Suppressor macrophage treated with lipopolysaccharide for 4 hours (primary cell): ENCODE results near the gene TIAM1.

ENCODE experiments used
- DNase-seq: peaks from one replicate; pipeline ENCODE4 v3.0.0-alpha.2; 2020

TIAM1 gene

DNA sequence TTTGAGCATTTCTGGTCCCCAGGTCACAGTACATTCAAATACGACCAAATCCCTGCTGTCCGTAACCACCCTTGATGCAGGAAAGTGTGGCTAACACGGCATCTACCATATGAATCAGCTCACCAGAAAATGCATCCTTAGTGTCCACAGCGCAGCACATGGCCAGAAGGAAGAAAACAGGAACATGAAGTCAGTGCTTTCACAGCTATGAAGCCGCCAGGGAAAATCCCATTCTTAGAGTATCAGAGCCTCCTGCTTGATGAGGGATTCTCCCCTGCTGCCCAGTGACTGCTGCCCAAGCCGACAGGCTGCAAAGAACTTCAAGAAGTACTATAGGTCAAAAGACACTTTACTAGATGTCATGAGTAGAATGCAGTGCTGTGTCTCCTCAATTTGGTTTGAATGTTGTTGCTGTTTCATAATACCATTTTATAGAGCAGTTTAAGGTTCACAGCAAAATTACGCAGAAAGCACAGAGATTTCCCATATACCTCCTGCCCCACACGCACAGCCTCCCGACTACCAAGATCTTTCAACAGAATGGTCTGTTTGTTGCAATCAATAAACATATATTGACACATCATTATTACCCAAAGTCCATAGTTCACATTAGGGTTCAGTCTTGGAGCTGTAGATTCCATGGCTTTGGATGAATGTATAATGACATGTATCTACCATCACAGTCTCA, 14.5 kb downstream of the TIAM1 start:
- peak; percentile 77 for DNase-seq

DNA sequence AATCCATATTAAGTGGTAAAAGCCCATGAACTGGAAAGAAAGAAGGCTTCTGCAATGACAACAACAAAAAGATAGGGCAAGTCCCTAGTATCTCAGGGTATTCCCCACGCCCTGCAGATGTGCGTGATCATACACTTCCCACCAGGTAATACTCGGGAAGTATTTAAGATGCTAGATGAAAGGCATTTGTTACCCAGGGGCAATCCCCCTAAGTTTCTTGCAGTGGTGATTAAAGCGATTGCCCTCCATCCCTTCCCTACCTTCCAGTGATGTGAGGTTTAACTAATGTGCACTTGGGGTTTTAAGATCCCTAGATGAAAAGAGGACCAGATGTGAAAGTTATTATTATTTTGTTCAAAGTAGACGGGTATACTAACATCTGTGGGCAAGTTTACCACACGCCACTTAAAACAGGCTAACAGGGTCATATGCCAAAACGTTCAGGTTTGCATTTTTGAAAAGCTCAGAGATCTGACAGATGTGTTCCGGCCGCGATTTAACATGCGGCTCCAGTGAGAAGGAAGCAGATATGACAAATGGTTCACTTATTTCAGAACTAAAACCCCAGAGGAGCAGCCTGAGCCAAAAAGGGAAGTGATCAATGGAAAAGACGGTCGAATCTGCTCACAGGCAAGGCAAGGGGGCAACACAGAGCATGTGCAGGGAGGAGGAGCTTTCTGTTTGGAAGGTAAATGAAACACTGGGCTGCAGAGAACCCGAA, 17.4 kb downstream of the TIAM1 start:
- DNase-seq: peak; percentile 80

DNA sequence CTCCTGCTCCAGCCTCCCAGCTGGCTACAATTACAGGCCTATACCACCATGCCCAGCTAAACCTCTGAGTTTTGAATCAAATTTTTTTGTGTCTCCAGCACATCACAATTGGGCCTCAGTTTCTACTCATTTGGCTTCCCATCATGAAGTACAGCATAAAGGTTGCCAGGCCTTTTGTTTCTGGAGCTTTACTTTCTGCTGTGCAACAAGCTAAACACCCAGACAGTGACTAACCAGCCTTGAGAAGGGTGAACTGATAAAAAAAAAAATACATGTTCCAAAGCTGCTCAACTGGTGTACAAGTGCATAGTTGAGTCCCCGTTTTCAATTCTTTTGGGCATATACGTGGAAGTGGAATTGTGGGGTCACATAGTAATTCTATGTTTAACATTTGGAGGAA, 25.1 kb downstream of the TIAM1 start:
- DNase-seq: no peak

DNA sequence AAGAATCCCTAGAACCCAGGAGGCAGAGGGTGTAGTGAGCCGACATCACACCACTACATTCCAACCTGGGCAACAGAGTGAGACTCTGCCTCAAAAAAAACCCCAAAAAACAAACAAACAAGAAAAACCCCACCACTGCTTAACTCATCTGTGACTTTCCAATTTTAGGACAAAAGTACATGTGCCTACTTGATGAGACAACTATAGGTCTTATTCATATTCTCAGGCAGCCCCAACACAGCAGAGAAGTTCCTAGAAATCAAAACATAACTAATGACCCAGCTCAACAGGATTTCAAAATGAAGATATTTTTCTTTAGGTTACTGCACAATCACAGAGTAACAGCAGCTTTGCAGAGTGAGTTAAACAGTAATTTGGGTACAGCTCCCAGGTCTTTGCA, 26.4 kb downstream of the TIAM1 start:
- DNase-seq: peak; percentile 34

DNA sequence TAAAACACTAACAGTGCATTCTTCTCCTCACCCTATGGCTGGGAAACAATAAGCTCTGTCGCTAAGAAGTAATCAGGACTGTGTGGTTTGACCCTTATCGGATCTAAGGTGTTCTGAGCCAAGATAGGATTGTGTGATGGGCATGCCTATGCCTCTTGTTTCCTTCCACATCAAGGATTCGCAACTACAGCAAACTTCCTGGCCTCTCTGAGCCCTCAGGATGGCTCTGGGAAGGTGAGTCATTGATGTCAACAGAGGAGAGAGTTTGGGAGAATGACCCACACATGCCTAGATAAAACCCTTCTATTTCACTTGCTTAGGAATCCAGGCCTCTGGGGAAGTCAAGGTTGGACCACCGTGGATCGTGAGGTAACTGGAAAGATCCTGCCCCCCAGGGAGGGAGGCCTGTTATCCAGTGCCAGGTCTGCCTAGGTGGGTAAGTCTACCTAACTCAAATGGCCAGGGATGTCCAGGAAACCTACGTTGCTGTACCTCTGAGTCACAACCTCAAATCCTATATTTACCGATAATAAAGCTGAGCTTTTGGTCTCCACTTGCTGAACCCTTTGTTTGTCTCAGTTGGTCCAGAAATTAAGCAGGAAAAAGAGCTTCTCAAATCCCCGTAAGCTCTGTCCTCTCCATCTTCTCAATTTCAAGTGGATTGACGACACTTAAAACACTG, 27.4 kb downstream of the TIAM1 start:
- no peak for DNase-seq

DNA sequence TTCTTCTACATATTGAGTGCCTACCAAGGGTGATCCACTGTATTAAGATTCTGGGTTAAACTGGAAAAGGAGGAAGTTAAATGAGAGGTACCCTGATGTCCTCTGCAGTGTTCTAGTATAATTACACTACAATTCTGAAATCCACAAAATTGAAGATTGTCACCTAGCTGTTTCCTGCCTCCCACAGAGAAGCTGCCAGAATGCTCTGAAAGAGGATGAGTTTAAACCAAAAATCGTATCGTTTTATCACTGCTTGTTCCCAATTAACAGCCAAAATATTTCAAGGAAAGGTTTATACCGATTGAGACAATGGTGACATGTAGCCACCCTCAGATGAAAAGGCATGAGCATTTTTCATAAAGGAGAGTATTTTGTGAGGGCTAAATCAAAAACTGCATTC, 28.0 kb downstream of the TIAM1 start:
- DNase-seq: no peak

DNA sequence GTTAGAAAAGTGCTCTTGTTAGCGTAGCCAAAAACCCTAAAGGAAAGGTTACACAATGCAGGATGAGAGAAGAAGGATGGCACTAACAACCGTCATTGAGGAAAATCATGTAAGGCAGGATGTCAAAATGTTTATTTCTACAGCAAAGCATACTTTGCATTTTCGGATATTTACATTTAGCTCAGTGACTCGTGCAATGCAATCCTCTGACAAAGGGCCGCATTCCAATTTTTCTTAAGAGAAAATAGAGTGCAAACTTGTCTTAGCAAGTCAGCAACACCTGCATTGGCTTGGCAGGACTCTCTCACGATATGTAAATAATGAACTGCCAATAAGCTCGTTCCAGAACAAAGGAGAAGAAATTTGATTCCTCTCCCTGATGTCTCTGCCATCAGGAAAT, 33.3 kb downstream of the TIAM1 start:
- DNase-seq: no peak

DNA sequence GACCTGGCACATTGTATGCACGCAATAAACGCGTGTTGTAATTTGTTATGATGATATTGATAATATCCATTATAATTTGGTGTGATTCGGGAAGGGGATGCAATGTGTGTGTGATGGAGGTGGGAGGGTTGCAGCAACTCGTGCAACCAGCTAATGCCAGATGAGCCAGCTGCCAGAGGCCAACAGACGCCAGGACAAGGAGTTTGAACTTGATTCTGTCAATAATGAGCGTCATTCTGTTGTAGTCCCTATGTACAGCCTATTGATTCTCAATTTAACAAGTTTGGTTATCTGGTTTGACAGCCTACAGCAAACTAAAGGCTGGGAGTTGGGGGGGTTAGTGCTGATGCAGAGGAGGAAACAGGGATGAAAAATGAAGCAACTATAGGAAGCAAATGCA, 35.5 kb downstream of the TIAM1 start:
- no peak for DNase-seq

DNA sequence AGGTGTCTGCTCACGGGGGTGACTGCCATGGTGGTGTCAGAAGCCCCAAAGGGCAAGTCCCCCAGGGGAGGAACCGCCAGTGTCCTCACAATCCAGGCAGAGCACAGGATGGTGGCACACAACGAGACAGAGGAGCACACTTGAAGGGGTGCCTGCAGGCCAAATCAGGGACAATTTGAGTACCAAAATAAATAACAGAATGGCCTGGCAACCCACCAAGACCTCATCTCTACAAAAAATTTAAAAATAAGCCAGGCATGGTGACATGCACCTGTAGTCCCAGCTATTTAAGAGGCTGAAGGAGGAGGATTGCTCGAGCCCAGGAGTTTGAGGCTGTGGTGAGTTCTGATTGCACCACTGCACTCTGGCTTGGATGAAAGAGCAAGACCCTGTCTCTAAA, 38.2 kb downstream of the TIAM1 start:
- DNase-seq: no peak

DNA sequence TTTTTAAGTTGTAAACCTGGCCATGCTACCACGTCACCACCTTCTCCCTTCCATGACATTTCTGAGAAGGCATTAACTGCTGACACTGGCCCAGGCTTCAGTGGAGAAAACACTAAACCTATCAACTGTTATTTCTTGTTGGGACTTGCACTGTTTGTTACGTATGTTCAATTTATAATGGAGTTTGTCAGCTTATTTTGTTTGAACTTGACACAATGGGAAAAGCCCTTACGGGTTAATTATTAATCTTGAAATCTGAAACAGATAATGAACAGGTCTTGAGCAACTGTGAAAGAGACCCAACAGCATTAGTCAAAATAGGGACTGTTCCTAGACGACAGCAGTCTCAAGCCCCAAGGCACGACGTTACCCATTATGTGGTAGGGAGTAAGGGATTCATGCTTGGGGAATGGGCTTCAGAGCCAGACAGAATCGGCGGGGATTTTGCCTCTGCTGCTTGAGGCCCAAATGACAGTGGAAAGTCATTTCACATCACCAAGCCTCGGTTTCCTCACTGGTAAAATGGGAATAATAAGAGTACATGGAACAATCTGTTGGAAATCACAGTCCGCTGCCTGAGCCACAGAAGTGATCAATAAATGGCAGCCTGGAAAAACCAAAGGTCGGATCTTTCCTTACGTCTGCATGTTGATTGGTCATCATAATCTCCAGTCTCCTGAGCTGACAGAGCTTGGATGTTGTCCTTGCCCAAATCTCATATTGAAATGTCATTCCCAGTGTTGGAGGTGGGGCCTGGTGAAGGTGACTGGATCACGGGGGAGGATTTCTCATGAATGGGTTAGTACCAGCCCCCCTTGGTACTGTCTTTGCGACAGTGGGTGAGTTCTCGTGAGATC, 44.5 kb downstream of the TIAM1 start:
- DNase-seq: no peak

DNA sequence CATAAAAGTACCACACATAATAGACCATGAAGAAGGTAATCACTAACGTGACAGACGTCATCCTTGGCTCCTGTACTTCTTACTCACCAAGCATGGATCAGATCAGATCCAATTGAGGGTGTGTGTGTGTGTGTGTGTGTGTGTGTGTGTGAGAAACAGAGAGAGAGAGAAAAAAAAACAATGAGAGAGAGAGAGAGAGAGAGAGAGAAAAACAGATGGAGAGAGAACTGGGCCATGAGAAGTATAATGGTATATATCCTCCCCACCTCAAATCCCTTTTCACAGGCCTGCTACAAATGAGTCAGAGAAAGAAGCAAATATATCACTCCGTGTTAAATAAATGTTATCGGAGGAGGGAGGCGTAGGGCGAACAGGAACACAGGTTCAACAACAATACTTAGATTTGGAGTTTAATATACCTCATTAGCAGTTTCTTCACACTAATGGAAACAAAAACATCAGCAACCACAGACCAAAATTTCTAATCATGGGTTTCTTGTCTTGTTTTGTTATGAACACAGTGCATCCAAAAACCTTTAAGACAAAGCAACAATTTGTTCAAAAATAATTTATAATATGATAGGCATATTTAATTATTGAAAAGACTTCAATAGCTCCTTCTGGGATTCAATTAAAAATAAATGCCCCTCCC, 45.3 kb downstream of the TIAM1 start:
- no peak for DNase-seq

DNA sequence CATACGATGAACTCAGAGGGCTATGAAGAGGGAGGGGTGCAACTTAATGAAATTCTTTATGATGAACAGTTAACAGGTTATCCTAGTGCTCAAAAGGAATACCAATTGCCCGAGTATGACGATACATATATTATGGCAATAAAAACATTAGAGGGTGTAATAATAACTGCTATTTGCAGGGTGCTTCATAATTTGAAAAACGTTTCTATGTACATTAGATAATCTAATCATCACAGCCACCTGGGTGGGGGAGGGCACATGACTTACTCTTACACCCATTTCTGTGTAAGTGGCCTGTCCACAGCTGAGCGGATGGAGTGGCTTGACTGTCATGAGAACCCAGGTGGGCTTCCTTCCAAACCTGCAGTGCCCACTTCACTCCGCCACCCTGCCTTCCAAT, 46.3 kb downstream of the TIAM1 start:
- no peak for DNase-seq

DNA sequence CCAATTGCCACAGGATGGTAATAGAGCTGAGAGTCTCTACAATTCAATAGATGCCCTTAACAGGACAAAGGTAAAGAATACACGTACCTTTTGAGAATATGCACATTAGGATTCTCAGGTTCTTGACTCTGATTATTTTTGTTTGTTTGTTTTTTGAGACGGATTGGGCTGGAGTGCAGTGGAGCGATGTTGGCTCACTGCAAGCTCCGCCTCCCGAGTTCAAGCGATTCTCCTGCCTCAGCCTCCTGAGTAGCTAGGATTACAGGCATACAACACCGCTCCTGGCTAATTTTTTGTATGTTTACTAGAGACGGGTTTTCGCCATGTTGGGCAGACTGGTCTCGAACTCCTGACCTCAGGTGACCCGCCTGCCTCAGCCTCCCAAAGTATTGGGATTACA, 48.4 kb downstream of the TIAM1 start:
- no peak for DNase-seq

DNA sequence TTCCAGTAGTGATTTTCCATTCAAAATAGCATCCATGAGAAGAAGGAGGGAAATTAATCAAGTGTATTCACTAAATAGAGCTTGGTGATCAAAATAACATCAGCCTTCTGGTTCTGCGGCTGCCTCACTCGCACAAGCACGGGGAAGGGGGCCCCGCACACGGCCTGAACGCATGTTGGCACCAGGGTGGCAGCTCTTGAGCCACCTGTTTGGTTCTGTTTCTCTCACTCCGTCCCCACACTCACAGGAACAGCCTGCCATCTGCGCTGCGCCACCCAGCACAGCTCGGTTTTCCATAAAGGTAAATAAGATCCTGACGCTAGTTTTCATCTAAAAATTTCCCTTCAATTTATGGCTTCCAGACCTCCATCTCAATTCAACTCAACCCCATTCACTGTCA, 49.4 kb downstream of the TIAM1 start:
- DNase-seq: no peak

DNA sequence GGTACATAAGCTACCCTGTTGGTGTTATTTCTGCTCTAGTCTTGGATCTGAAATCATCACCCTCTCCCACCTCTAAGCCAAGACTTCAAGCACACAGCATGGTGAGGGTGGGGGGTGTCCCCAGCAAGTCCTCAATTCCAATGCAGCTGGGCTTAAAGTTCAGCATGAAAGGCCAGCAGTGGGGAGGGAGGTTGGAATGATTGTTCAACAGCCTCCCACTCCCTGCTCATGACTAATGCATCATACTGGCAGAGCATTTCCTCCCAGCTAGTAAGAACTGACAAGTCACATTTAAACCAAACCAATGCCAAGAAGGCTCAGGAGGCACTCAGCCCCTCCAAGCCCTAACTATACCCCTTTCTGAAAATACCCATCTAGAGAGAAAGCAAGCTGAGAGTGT, 50.1 kb downstream of the TIAM1 start:
- DNase-seq: peak; percentile 89

DNA sequence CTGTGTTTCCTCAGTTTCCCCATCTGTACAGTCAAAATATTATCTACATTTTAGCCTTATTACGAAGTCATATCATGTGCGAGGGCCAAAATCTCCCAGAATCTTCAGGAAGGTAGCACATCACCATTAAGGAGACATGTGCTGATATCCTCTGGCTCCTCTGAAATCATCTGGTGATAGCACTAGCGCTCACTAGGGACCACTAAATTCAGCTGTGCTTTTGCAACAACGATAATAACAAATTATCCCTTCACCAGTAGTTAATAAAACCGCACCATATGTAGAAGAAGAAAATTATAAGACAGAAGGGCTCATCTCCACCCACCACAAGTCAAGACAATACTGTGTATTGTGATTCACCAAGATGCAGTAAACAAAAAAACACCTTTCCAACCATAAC, 53.3 kb downstream of the TIAM1 start:
- no peak for DNase-seq

DNA sequence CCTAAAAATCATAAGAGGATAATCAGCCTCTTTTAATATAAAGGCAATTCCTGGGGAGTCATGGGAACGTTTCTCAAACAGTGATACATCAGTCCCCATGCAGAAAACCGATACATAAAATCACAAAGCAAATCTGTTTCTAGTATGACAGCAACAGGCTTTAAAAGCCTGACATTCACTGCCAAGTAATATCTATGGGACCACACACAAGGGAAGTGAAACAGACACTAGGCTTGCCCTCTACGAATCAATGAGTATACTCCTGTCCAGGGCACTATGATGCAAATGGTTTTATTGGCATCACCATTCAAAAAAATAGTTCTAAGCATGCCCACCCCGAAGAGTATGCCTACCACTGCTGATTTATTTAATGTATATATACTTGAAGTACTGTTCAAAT, 54.4 kb downstream of the TIAM1 start:
- no peak for DNase-seq

DNA sequence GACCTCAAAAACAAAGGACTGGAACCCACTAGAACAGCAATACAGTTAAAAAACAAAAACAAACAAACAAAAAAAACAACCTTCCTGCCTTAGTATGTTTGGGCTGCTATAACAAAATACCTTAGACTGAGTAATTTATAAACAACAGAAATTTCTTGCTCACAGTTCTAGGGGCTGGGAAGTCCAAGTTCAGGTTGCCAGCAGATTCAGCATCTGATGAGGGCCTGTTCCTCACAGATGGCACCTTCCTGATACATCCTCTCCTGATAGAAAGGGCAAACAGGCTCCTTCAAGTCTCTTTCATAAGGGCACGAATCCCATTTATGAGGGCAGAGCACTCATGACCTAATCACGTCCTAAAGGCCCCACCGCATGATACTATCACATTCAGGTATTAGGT, 55.9 kb downstream of the TIAM1 start:
- DNase-seq: no peak

DNA sequence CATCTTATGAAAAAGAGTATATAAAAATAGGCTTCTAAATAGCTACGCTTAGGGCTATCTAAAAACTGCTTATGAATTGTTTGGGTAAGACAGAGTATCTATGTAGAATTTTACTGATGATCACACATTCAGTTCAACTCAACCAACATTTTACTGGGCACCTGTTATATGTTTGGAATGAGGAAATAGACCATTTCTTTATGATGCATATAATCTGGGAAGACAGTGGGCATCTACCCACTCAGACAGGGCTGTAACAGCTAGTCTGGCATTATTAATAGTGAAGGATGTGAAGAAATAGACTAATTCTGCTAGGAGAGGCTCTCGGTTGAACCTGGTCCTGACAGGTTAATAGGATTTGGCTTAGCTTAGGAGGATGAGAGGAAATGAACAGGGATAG, 56.9 kb downstream of the TIAM1 start:
- DNase-seq: peak; percentile 28

DNA sequence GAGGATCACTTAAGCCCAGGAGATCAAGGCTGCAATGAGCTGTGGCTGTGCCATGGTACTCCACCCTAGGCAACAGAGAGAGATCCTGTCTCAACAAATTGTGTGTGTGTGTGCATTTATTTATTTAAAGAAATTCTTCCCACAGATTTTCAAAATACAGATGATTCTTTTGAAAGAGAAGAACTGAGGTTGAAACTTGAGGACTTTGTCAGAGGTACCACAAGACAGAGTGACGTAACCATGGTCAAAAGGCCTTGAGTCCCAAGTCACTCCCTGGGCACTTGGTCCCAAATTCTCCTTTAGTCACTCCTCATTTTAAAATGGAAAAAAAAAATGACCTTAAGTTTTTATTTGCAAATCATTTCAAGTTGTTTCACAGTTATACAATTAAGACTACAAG, 57.4 kb downstream of the TIAM1 start:
- DNase-seq: peak; percentile 55

DNA sequence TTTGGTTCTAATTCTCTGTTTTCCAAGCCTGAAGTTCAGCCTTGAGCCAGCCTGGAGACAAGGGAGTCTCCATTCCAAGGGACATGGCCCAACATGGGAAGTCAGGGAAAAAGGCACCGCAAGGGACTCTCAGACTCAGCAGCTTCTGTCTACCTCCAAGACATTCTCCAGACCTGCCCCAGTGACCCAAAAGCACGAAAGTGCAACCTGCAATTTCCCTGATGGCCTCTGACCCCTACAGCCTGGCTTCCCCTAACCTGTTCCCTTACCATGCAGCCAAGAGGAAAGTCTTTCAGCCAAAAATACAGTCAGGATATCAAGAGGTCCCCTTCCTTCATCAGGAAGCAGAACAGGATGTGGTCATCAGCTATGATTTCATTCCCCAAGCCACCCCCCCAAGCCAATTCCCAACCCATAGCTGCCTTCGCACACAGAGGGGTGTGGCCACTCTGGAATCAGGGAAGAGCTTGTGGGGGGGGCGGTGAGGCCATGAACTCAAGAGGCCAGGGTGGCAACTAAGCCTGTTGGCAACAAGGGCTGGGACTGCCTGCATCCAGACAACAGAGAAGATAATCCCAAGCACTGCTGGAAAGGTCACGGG, 59.2 kb downstream of the TIAM1 start:
- peak; percentile 66 for DNase-seq

DNA sequence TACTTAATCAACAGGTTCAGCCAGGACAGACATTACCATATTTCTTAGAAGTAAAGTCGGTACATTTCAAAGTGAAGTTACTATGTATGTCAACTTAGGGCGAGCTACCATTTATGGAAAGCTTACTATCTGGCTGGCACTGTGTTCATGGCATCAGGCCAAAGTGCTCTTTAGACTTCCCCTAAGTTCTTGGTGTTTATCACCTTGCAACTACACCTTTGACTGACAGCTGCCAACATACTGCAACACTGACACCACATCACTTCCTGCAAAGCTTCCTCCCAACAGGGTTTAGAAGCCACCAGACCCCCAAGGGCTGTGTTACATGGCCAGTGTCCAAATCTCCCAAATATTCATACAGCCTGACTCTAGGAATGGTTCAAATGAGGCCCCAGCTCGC, 61.0 kb downstream of the TIAM1 start:
- DNase-seq: no peak
